ENCODE measurements around the gene TMCO4.

Gene TMCO4

GRCh38 chr1:19683351-19683750, 116.4 kb downstream of the TMCO4 start:
- TF ChIP-seq, protein P1, sequence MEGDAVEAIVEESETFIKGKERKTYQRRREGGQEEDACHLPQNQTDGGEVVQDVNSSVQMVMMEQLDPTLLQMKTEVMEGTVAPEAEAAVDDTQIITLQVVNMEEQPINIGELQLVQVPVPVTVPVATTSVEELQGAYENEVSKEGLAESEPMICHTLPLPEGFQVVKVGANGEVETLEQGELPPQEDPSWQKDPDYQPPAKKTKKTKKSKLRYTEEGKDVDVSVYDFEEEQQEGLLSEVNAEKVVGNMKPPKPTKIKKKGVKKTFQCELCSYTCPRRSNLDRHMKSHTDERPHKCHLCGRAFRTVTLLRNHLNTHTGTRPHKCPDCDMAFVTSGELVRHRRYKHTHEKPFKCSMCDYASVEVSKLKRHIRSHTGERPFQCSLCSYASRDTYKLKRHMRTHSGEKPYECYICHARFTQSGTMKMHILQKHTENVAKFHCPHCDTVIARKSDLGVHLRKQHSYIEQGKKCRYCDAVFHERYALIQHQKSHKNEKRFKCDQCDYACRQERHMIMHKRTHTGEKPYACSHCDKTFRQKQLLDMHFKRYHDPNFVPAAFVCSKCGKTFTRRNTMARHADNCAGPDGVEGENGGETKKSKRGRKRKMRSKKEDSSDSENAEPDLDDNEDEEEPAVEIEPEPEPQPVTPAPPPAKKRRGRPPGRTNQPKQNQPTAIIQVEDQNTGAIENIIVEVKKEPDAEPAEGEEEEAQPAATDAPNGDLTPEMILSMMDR (conservative IDR thresholded peaks at IDR 0.05; ENCODE audit: low read depth), result no peak
- ChIA-PET CTCF (interaction anchor here (0.5 to 0.6 kb wide), 2 partner anchors 28 to 157 kb away, joined by 3 to 4 read pairs; no protein-coding TSS in a partner anchor), POLR2A (ENCODE audit: low non-redundant PET) (interaction anchor here (0.6 kb wide), 2 partner anchors 15 to 22 kb away, joined by 3 read pairs; no protein-coding TSS in a partner anchor)
- DNase-seq (ENCODE audit: low spot score), result no peak
- H3K27ac ChIP-seq, result no peak overlapping the region

DNA sequence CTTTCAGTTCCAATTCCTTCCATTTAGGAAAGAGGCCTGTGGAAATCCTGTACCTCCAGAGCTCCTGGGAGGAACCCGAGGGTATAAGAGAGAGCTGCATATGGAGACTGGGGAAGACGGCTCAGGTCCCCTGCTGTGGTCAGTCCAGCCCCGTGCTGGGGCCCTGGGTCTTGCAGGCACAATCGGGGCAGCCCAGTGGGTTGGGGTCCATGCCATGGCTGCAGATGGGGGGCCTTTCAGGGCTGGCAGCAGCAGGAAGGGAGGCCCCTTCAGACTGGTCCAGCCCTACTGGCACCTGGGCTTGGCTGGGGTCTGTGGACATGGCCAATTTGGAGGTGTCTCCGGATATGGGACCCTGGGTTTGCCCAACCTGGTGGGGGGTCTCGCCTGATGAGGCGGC, 116.8 kb downstream of the TMCO4 start:
- POLR2A ChIA-PET (ENCODE audit: low non-redundant PET), result interaction anchor here (0.6 kb wide), 1 partner anchor 14 kb away, joined by 3 read pairs; no protein-coding TSS in a partner anchor
- CTCF ChIA-PET, result interaction anchor here (0.5 kb wide), 1 partner anchor 157 kb away, joined by 3 read pairs; no protein-coding TSS in a partner anchor
- TF ChIP-seq, protein P1 (conservative IDR thresholded peaks at IDR 0.05; ENCODE audit: low read depth), result no peak
- DNase-seq (ENCODE audit: low spot score), result no peak
- H3K27ac ChIP-seq, result no peak overlapping the region

GRCh38 chr1:19682257-19682656, 117.5 kb downstream of the TMCO4 start:
- POLR2A ChIA-PET (ENCODE audit: low non-redundant PET), result no interaction called here
- DNase-seq (ENCODE audit: low spot score), result peak; percentile 69

DNA sequence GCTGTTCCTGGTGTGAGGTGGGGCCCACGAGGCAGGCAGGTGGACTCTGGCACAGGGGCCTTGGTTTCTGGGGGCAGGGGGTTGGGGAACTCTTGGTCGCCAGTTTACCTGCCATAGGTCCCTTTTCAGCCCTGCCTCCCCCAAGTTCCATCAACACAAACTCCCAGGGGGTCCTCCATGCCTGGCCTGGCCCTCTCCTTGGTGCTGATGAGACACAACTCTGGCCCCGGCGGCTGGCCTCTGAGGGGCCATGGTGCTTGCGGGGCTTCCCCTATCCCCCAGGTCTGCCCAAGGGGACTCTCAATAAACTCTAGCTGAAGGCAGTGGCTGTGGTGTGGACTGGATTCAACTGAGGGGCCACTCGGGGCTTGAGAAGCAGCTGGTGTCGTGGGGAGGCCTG, 119.1 kb downstream of the TMCO4 start:
- DNase-seq (ENCODE audit: low spot score), result no peak
- no peak overlapping the region for H3K27ac ChIP-seq
- POLR2A ChIA-PET (ENCODE audit: low non-redundant PET), result interaction anchor here (0.6 to 0.7 kb wide), 2 partner anchors 50 to 193 kb away, joined by 3 to 8 read pairs; no protein-coding TSS in a partner anchor
- CTCF ChIA-PET, result interaction anchor here (0.7 kb wide), 1 partner anchor 813 kb away, joined by 6 read pairs; no protein-coding TSS in a partner anchor
- TF ChIP-seq, protein P1 (conservative IDR thresholded peaks at IDR 0.05; ENCODE audit: low read depth), result no peak

More at GRCh38 chr1:19682257-19682656, 117.5 kb downstream of the TMCO4 start:
- TF ChIP-seq, protein P1 (conservative IDR thresholded peaks at IDR 0.05; ENCODE audit: low read depth), result no peak
- CTCF ChIA-PET, result interaction anchor here (0.6 to 1.3 kb wide), 2 partner anchors 20 to 811 kb away, joined by 5 to 6 read pairs; no protein-coding TSS in a partner anchor
- no peak overlapping the region for H3K27ac ChIP-seq

DNA sequence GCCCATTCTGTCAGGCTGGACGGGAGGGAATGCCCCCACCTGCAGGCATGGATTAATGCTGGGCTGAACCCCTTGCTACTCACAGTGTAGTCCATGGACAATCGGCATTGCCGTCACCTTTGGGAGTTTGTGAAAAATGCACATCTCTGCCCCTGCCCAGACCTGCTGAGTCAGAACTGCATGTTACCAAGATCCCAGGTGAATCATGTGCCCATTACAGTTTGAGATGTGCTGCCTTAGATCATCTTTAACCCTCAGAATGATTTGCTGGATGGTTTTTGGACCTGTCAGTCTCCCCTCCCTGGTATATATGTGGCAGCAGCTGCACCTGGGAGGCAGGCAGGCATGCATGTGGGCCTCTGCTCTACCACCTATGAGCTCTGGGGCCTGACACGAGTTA, 120.0 kb downstream of the TMCO4 start:
- no peak for DNase-seq (ENCODE audit: low spot score)
- no peak overlapping the region for H3K27ac ChIP-seq
- ChIA-PET POLR2A (ENCODE audit: low non-redundant PET) (interaction anchor here (0.5 kb wide), 1 partner anchor 29 kb away, joined by 3 read pairs; no protein-coding TSS in a partner anchor), CTCF (no interaction called here)
- TF ChIP-seq, protein P1 (conservative IDR thresholded peaks at IDR 0.05; ENCODE audit: low read depth), result no peak

DNA sequence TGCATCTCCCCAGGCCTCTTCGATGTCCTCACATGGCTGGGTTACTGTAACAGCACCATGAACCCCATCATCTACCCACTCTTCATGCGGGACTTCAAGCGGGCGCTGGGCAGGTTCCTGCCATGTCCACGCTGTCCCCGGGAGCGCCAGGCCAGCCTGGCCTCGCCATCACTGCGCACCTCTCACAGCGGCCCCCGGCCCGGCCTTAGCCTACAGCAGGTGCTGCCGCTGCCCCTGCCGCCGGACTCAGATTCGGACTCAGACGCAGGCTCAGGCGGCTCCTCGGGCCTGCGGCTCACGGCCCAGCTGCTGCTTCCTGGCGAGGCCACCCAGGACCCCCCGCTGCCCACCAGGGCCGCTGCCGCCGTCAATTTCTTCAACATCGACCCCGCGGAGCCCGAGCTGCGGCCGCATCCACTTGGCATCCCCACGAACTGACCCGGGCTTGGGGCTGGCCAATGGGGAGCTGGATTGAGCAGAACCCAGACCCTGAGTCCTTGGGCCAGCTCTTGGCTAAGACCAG, 120.7 kb downstream of the TMCO4 start:
- DNase-seq (ENCODE audit: low spot score), result no peak
- ChIA-PET POLR2A (ENCODE audit: low non-redundant PET) (interaction anchor here (0.5 kb wide), 1 partner anchor 30 kb away, joined by 3 read pairs; no protein-coding TSS in a partner anchor), CTCF (no interaction called here)
- TF ChIP-seq, protein P1 (conservative IDR thresholded peaks at IDR 0.05; ENCODE audit: low read depth), result no peak
- H3K27ac ChIP-seq, result no peak overlapping the region
